OCI-LY1 (cell line): ENCODE results near the gene KRTAP10-9.

Experiments used
- H2AFZ ChIP-seq: fragments of 200-600 bp; sonication (generic), shearing (Covaris generic); 2 replicates; pipeline ENCODE4 v1.6.0; 2014; ENCODE audit warnings: antibody characterized with exemption, mild to moderate bottlenecking, low read length
- H3F3A ChIP-seq: fragments of 200-600 bp; sonication (generic), shearing (Covaris generic); 2 replicates; pipeline ENCODE4 v1.6.0; 2014; ENCODE audit warnings: mild to moderate bottlenecking, antibody characterized with exemption, low read length, moderate library complexity; ENCODE audit not compliant: insufficient read depth
- H3K27ac ChIP-seq: fragments of 200-600 bp; sonication (generic); 2 replicates; pipeline ENCODE4 v1.5.1; 2014; ENCODE audit warnings: low read length, mixed run types, mild to moderate bottlenecking, low read depth; ENCODE audit not compliant: poor library complexity, severe bottlenecking
- H3K27me3 ChIP-seq: fragments of 200-600 bp; sonication (generic); 2 replicates; pipeline ENCODE4 v1.6.0; 2014; ENCODE audit warnings: antibody characterized with exemption, mild to moderate bottlenecking, low read length, moderate library complexity; ENCODE audit not compliant: insufficient read depth
- H3K36me3 ChIP-seq: fragments of 200-600 bp; sonication (generic); 2 replicates; pipeline ENCODE4 v1.6.1; 2014; ENCODE audit warnings: mild to moderate bottlenecking, antibody characterized with exemption, low read length, moderate library complexity, mixed read lengths; ENCODE audit not compliant: insufficient read depth
- H3K4me1 ChIP-seq: fragments of 200-600 bp; sonication (generic); 2 replicates; pipeline ENCODE4 v1.5.1; 2014; ENCODE audit warnings: mild to moderate bottlenecking, low read length, moderate library complexity; ENCODE audit not compliant: insufficient read depth, severe bottlenecking
- H3K4me2 ChIP-seq: fragments of 200-600 bp; sonication (generic), shearing (Covaris generic); 2 replicates; pipeline ENCODE4 v1.6.1; 2014; ENCODE audit warnings: low read length
- H3K4me3 ChIP-seq: fragments of 200-600 bp; sonication (generic); 2 replicates; pipeline ENCODE4 v1.5.1; 2014; ENCODE audit warnings: low read length, low read depth, mild to moderate bottlenecking, mixed read lengths; ENCODE audit not compliant: poor library complexity, severe bottlenecking
- H3K79me2 ChIP-seq: fragments of 200-600 bp; shearing (Covaris generic); 2 replicates; pipeline ENCODE4 v1.6.1; 2016; ENCODE audit warnings: mixed run types, low read length, mixed read lengths; ENCODE audit not compliant: insufficient read depth
- H3K9ac ChIP-seq: fragments of 200-600 bp; sonication (generic), shearing (Covaris generic); 2 replicates; pipeline ENCODE4 v1.6.1; 2014; ENCODE audit warnings: mild to moderate bottlenecking, low read length, mixed read lengths
- H3K9me2 ChIP-seq: fragments of 200-600 bp; sonication (generic), shearing (Covaris generic); 2 replicates; pipeline ENCODE4 v1.6.1; 2014; ENCODE audit warnings: low read depth, mild to moderate bottlenecking, low read length, mixed read lengths
- H3K9me3 ChIP-seq: fragments of 200-600 bp; shearing (Covaris generic); 2 replicates; pipeline ENCODE4 v1.6.1; 2014; ENCODE audit warnings: low read length, mixed read lengths
- H4K20me1 ChIP-seq: fragments of 200-600 bp; sonication (generic), shearing (Covaris generic); 2 replicates; pipeline ENCODE4 v1.6.0; 2016; ENCODE audit warnings: mild to moderate bottlenecking, low read length; ENCODE audit not compliant: insufficient read depth
- EZH2 ChIP-seq: fragments of 200-600 bp; sonication (generic), shearing (Covaris generic); IDR thresholded peaks from 2 replicates; pipeline ENCODE4 v1.8.0; 2017; ENCODE audit warnings: borderline replicate concordance, mixed run types, mild to moderate bottlenecking, antibody characterized with exemption, low read length, moderate library complexity, mixed read lengths
- TF ChIP-seq, protein P1 (sequence below): fragments of 200-600 bp; sonication (generic), shearing (Covaris generic); IDR thresholded peaks from 2 replicates; pipeline ENCODE4 v1.5.1; 2017; ENCODE audit warnings: mild to moderate bottlenecking, antibody characterized with exemption, low read length, moderate library complexity, mixed read lengths

Gene KRTAP10-9

DNA sequence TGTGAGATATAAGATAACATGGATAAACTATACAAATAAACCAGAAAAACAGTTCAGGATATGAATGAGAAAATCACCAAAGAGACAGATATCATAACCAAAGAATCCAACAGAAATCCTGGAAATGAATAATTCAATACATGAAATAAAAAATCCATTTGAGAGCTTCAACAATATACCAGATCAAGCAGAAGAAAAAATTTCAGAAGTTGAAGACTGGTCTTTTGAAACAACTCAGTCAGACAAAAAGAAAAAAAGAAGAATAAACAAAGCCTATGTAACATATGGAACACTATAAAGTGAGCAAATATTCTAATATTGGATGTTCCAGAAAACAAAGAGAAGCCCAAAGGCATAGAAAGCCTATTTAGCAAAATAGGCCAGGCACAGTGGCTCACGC is 45.0 kb downstream of the KRTAP10-9 start:
- Histone ChIP-seq H3K4me2 (no peak overlapping the region), H3K9ac (no peak overlapping the region), H3F3A (no peaks in the 10 kb centered on the region), H3K79me2 (no peaks in the 10 kb centered on the region), H2AFZ (no peak overlapping the region), H3K4me1 (no peaks in the 10 kb centered on the region), H3K27ac (no peak overlapping the region), H4K20me1 (no peaks in the 10 kb centered on the region), H3K4me3 (no peak overlapping the region), H3K36me3 (no peaks in the 10 kb centered on the region; the same call in 1 of the 2 replicates), H3K27me3 (no peaks in the 10 kb centered on the region; the same call in 1 of the 2 replicates), H3K9me3 (no peaks in the 10 kb centered on the region), H3K9me2 (no peaks in the 10 kb centered on the region)
- TF ChIP-seq, protein P1, sequence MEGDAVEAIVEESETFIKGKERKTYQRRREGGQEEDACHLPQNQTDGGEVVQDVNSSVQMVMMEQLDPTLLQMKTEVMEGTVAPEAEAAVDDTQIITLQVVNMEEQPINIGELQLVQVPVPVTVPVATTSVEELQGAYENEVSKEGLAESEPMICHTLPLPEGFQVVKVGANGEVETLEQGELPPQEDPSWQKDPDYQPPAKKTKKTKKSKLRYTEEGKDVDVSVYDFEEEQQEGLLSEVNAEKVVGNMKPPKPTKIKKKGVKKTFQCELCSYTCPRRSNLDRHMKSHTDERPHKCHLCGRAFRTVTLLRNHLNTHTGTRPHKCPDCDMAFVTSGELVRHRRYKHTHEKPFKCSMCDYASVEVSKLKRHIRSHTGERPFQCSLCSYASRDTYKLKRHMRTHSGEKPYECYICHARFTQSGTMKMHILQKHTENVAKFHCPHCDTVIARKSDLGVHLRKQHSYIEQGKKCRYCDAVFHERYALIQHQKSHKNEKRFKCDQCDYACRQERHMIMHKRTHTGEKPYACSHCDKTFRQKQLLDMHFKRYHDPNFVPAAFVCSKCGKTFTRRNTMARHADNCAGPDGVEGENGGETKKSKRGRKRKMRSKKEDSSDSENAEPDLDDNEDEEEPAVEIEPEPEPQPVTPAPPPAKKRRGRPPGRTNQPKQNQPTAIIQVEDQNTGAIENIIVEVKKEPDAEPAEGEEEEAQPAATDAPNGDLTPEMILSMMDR: no peak
- no peak for TF ChIP-seq EZH2

DNA sequence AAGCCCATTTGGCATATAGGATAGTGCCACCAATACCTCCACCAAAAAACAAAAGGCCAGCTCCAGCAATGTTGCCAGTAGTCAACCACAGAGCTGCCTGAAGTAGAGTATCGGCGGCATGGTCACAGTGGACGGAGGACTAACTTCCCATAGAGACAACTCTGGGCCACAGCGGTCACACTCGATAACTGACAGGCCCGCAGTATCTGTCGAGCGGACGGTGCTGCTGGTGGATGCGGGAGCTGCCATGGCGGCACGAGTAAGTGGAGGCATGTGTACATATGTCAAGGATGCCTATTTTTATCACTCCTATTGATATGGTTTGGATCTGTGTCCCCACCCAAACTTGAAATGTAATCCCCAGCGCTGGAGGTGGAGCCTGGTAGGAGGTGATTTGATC is 51.0 kb downstream of the KRTAP10-9 start:
- TF ChIP-seq, protein P1: no peak
- no peak for TF ChIP-seq EZH2
- Histone ChIP-seq H3K27ac (no peak overlapping the region), H4K20me1 (no peaks in the 10 kb centered on the region), H3K9me3 (no peaks in the 10 kb centered on the region), H2AFZ (no peak overlapping the region), H3K4me2 (no peak overlapping the region), H3K79me2 (no peaks in the 10 kb centered on the region), H3K4me1 (no peaks in the 10 kb centered on the region), H3K36me3 (no peaks in the 10 kb centered on the region; the same call in 1 of the 2 replicates), H3K9ac (no peak overlapping the region), H3K4me3 (no peak overlapping the region), H3K9me2 (no peaks in the 10 kb centered on the region), H3F3A (no peaks in the 10 kb centered on the region), H3K27me3 (no peaks in the 10 kb centered on the region)
